Suprapubic skin (tissue), 3 donors: ENCODE data around the gene RYR3.

Experiments used
- CTCF ChIP-seq, 2 donors: fragments of 200-600 bp in 1 of 2; fragments of 450-650 bp in 1 of 2; sonication (generic) in 1 of 2; IDR thresholded peaks; one replicate each; pipeline ENCODE4 v1.5.1; 2016 to 2019; ENCODE audit warnings: antibody characterized with exemption in 2 of 2, mild to moderate bottlenecking in 1 of 2, moderate library complexity in 1 of 2
- POLR2A ChIP-seq, 2 donors: fragments of 450-650 bp; IDR thresholded peaks; one replicate each; pipeline ENCODE4 v1.6.1; 2017; ENCODE audit warnings: antibody characterized with exemption in 2 of 2, mild to moderate bottlenecking in 2 of 2, moderate library complexity in 2 of 2

GRCh38 chr15:33449810-33450209 is 139.0 kb downstream of the RYR3 start:
- TF ChIP-seq POLR2A (IDR thresholded peaks at IDR 0.05) (no peak), CTCF (IDR thresholded peaks at IDR 0.05) (no peak)
